ENCODE data around the gene ATF7IP2. TPM values are rescaled to one million over a fixed set of nuclear protein-coding genes. Genes with fewer than 3 reads are reported as not detected.

Gene ATF7IP2
- 7.4 TPM for total RNA-seq (2021; ENCODE audit: unreplicated experiment)
- polyA plus RNA-seq (2012): 5.9 and 7.6 TPM in 2 replicates
- Bru-seq, nascent RNA: percentile 64 among the genes with signal in this experiment
- BruChase-seq, experiment 1, labeled RNA remaining after a 6-hour chase: percentile 64 among the genes with signal in this experiment
- percentile 71 among the genes with signal in this experiment for BruChase-seq, experiment 2, labeled RNA remaining after a 2-hour chase
- long read RNA-seq, partial matches to known transcripts: 0 of 6 reads
- long read RNA-seq, other reads (novel, unspliced or antisense): 4 of 6 reads

- Histone ChIP-seq H3K4me1 (ENCODE audit: control insufficient read depth in 1 of 2, insufficient read depth in 2 of 2, low read length in 2 of 2) (peaks cover 0 to 16% of the 10 kb centered on the region in 2 experiments; a peak in 2 of 4 replicates), H3K27ac (ENCODE audit: low read depth, low read length) (peak within 1 kb of the TSS; percentile 59), H3K27me3 (ENCODE audit: insufficient read depth, low read length) (no peaks in the 10 kb centered on the region), H2AFZ (ENCODE audit: low read depth, low read length, poor library complexity, severe bottlenecking) (peak within 1 kb of the TSS; percentile 77), H3K4me3 (replicated peaks in 1 of 2; ENCODE audit: low read depth in 1 of 2, low read length in 2 of 2) (peak within 1 kb of the TSS; percentile 86 to 92), H3K9me2 (ENCODE audit: insufficient read depth) (no peaks in the 10 kb centered on the region), H3K4me2 (ENCODE audit: low read length) (peak within 1 kb of the TSS; percentile 95), H3K9ac (ENCODE audit: low read length) (peak within 1 kb of the TSS; percentile 75), H3K9me3 (ENCODE audit: control insufficient read depth in 1 of 2, insufficient read depth in 1 of 2, low read depth in 1 of 2, low read length in 2 of 2) (no peaks in the 10 kb centered on the region), H3K36me3 (ENCODE audit: control insufficient read depth in 1 of 2, insufficient read depth in 2 of 2, low read length in 2 of 2) (no peaks in the 10 kb centered on the region), H4K20me1 (ENCODE audit: insufficient read depth) (no peaks in the 10 kb centered on the region), H3K79me2 (ENCODE audit: insufficient read depth, low read length) (peaks cover 19% of the 10 kb centered on the region)
- DNase-seq (ENCODE audit: low read depth, low spot score) (peak; percentile 87), ATAC-seq (peak; percentile 98)
- ChIA-PET CTCF (interaction anchor here (0.9 kb wide), 1 partner anchor 17 kb away, joined by 4 read pairs; no protein-coding TSS in a partner anchor), RAD21 (ENCODE audit: low non-redundant PET in 1 of 2, low total read pairs in 2 of 2, uncharacterized antibody in 2 of 2, unreplicated experiment in 2 of 2) (no interaction called here), POLR2A (interaction anchor here (0.8 to 1.4 kb wide), 3 partner anchors 16 to 51 kb away, joined by 3 to 5 read pairs (median 4); no protein-coding TSS in a partner anchor)
- intact Hi-C loops (cut with micrococcal nuclease): loop anchor here (5.0 kb wide), 1 partner anchor 54 kb away; no protein-coding TSS in a partner anchor
- BruUV-seq (replicated peaks): TSS peak; percentile 76
- TF ChIP-seq POLR2AphosphoS5 (IDR thresholded peaks at IDR 0.05; ENCODE audit: low read depth, low read length) (peak; percentile 98), SIN3A (IDR thresholded peaks at IDR 0.05; ENCODE audit: low read depth) (peak; percentile 81; the same call in 1 of the 2 replicates), FOSL1 (IDR thresholded peaks at IDR 0.05; ENCODE audit: low read depth) (no peak), RAD21 (IDR thresholded peaks at IDR 0.05; ENCODE audit: low read depth) (no peak), EGR1 (IDR thresholded peaks at IDR 0.05; ENCODE audit: low read depth) (peak; percentile 62; the same call in 1 of the 2 replicates), CBX3 (IDR thresholded peaks at IDR 0.05; ENCODE audit: low read depth) (peak; percentile 95), ZFX (IDR thresholded peaks at IDR 0.05) (peak; percentile 90), MAX (IDR thresholded peaks at IDR 0.05) (peak; percentile 74), SP1 (IDR thresholded peaks at IDR 0.05; ENCODE audit: low read depth) (peak; percentile 90), POLR2A (IDR thresholded peaks at IDR 0.05; ENCODE audit: borderline replicate concordance, extremely low read depth, insufficient read depth, insufficient read length) (peak; percentile 97)
Measured at GRCh38 chr16:10385725-10386516, at the start of gene ATF7IP2. TSS of gene ATF7IP2 (plus strand) at chr16:10386061. CDS start at chr16:10430621, 44,560 bp downstream.
